Naive B cell (primary cell): Measurements from ENCODE around the gene FBXO11. TPM values are rescaled to one million over a fixed set of nuclear protein-coding genes. Genes with fewer than 3 reads are reported as not detected.
"Not testable (repeated sequence)": the region's sequence is repeated elsewhere in the genome, so short reads cannot be mapped to it uniquely, and the experiment has no call there.

Source experiments
- ATAC-seq, 2 donors: fragments of 150-1000 bp; cut with Tn5 transposase; 2 replicates each; pipeline ENCODE4 v1.10.0; 2021; ENCODE audit warnings: low read depth in 2 of 2, mild to moderate bottlenecking in 2 of 2, moderate library complexity in 2 of 2
- DNase-seq: peaks from one replicate; pipeline ENCODE4 v3.0.0; 2022
- H3K27ac Mint-ChIP-seq, 6 donors: one replicate each; pipeline ENCODE4 v1.8.0; 2020 to 2022; ENCODE audit warnings: mild to moderate bottlenecking in 6 of 6, mixed read lengths in 6 of 6, moderate library complexity in 5 of 6, inconsistent platforms in 2 of 6
- H3K27me3 Mint-ChIP-seq, 3 donors: one replicate each; pipeline ENCODE4 v1.8.0; 2021 to 2022; ENCODE audit warnings: mixed read lengths in 3 of 3, mild to moderate bottlenecking in 1 of 3
- H3K36me3 Mint-ChIP-seq, 2 donors: one replicate each; pipeline ENCODE4 v1.8.0; 2020 to 2022; ENCODE audit warnings: mixed read lengths in 2 of 2, inconsistent platforms in 1 of 2, mild to moderate bottlenecking in 1 of 2
- H3K4me1 Mint-ChIP-seq, 3 donors: one replicate each; pipeline ENCODE4 v1.8.0; 2020 to 2022; ENCODE audit warnings: mixed read lengths in 3 of 3, inconsistent platforms in 1 of 3, mild to moderate bottlenecking in 1 of 3, moderate library complexity in 1 of 3
- H3K4me3 Mint-ChIP-seq, 8 donors: one replicate each; pipeline ENCODE4 v1.8.0; 2020 to 2022; ENCODE audit warnings: mild to moderate bottlenecking in 8 of 8, mixed read lengths in 8 of 8, moderate library complexity in 8 of 8, inconsistent platforms in 2 of 8
- H3K9me3 Mint-ChIP-seq, 7 donors: one replicate each; pipeline ENCODE4 v1.8.0; 2020 to 2022; ENCODE audit warnings: mixed read lengths in 7 of 7, mild to moderate bottlenecking in 5 of 7, inconsistent platforms in 2 of 7, moderate library complexity in 1 of 7
- polyA plus RNA-seq, 6 donors: library from polyadenylated mRNA; unstranded; fragments of 300-500 nt; fragmentation: Illumina TruSeq; gene quantifications; one replicate each; pipeline ENCODE4 v1.2.3, GENCODE V29; 2021; ENCODE audit warnings: low read depth in 6 of 6

Gene FBXO11
- polyA plus RNA-seq, 6 donors from 2014 or later, result 12.7 to 21.5 (median 14.0) TPM

DNA sequence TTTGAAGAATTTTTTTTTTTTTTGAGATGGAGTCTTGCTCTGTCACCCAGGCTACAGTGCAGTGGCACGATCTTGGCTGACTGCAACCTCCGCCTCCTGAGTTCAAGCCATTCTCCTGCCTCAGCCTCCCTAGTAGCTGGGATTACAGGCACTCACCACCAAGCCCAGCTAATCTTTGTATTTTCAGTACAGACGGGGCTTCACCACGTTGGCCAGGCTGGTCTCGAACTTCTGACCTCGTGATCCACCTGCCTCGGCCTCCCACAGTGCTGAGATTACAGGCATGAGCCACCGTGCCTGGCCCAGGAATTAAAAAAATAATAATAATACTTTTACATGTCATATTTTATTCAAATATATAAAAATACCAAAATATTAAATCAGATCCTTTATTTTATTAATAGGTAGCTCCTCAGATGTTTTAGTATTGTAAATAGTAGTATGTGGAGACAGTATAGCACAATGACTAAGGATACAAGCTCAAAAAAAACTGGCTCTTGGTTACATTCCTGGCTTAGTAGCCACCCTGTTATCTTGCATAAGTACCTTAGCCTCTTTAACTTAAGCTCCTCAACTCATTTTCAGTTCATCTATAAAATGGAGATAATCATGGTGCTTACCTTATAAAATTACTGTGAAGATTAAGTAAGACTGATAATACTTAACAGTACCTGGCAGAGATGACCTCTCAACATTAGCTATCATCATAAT, 53.1 kb downstream of the FBXO11 start:
- H3K27ac Mint-ChIP-seq, result peak overlapping the region in 2 of 6 donors; percentile 20 to 69
- not testable (repeated sequence) for ATAC-seq

DNA sequence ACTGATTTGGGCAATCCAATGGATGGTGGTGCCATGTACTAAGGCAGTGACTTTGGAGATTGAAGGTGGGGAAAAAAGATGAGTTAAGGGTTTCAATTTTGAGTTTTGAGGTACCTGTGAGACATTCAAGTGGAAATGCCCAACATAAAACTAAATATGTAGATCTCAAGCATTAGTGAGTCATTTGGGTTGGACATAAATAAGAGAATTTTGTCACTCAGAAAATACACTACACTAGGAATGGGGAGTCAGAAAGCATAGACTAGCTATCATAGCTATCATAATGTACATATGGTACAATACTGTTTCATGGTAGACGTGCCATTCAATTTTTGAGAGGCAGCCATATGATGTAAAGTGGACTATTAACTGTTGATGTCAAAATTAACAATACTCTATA, 56.1 kb downstream of the FBXO11 start:
- H3K36me3 Mint-ChIP-seq, result no peaks in the 10 kb centered on the region
- peaks cover 27 to 51% (median 51%) of the 10 kb centered on the region in 3 donors for H3K4me1 Mint-ChIP-seq
- H3K27me3 Mint-ChIP-seq, result no peaks in the 10 kb centered on the region
- H3K4me3 Mint-ChIP-seq, result peak overlapping the region in 1 of 8 donors; percentile 25
- peak overlapping the region in 5 of 6 donors; percentile 24 to 85 (median 45) for H3K27ac Mint-ChIP-seq
- H3K9me3 Mint-ChIP-seq, result no peaks in the 10 kb centered on the region
- DNase-seq (no peak), ATAC-seq (no peak)

More for the DNA sequence above, 53.1 kb downstream of the FBXO11 start:
- not testable (repeated sequence) for H3K27me3 Mint-ChIP-seq, DNase-seq, H3K36me3 Mint-ChIP-seq, H3K4me3 Mint-ChIP-seq, H3K9me3 Mint-ChIP-seq
- peaks cover 43 to 63% (median 59%) of the 10 kb centered on the region in 3 donors for H3K4me1 Mint-ChIP-seq

- H3K9me3 Mint-ChIP-seq, result no peaks in the 10 kb centered on the region
- peaks cover 35 to 53% (median 52%) of the 10 kb centered on the region in 3 donors for H3K4me1 Mint-ChIP-seq
- ATAC-seq, result no peak
- no peak overlapping the region for H3K4me3 Mint-ChIP-seq
- no peaks in the 10 kb centered on the region for H3K36me3 Mint-ChIP-seq
- no peaks in the 10 kb centered on the region for H3K27me3 Mint-ChIP-seq
- no peak for DNase-seq
- peak overlapping the region in 4 of 6 donors; percentile 7 to 85 (median 52) for H3K27ac Mint-ChIP-seq
Measured at GRCh38 chr2:47849368-47849767, 56.9 kb downstream of the FBXO11 start.

- Mint-ChIP-seq H3K36me3 (no peaks in the 10 kb centered on the region), H3K4me3 (peak overlapping the region in 1 of 8 donors; percentile 3), H3K4me1 (peaks cover 33 to 49% (median 45%) of the 10 kb centered on the region in 3 donors), H3K9me3 (no peaks in the 10 kb centered on the region), H3K27ac (peak overlapping the region; percentile 66 to 91 (median 85)), H3K27me3 (no peaks in the 10 kb centered on the region)
- DNase-seq (no peak), ATAC-seq (no peak)
Measured at GRCh38 chr2:47844162-47844561, 62.1 kb downstream of the FBXO11 start.

DNA sequence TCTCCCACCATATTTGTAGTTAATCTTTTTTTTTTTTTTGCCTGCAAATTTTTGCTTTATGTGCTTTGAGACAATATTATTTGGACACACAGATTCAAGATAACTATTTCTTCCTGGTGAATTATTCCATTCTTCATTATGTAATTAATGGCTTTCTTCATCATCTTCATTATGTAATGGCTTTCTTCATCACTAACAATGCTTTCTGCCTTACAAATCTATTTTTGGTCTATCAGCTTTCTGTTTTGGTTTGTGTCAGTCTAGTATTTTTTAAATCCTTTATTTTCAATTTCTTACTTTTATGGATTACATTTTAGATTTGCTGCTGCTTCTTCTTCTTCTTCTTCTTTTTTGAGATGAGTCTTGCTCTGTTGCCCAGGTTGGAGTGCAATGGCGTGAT, 62.9 kb downstream of the FBXO11 start:
- Mint-ChIP-seq H3K4me3 (no peak overlapping the region), H3K4me1 (peaks cover 36 to 49% (median 45%) of the 10 kb centered on the region in 3 donors), H3K27ac (peak overlapping the region in 3 of 6 donors; percentile 30 to 89 (median 74)), H3K27me3 (no peaks in the 10 kb centered on the region), H3K9me3 (no peaks in the 10 kb centered on the region), H3K36me3 (peaks cover 0 to 5% of the 10 kb centered on the region in 2 donors)
- ATAC-seq (no peak), DNase-seq (no peak)

DNA sequence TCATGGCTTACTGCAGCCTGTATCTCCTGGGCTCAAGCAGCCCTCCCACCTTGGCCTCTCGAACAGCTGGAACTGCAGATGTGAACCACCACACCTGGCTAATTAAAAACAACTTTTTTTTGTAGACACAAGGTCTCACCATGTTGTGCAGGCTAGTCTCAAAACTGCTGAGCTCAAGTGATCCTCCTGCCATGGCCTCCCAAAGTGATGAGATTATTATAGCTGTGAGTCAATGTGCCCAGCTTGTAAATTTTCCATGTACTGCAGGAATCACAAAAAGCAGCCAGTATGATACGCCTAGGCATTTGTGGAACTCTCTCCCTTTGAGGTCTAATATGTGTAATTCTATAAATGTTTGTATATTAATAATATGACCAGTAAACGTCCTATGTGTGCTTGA, 63.5 kb downstream of the FBXO11 start:
- Mint-ChIP-seq H3K36me3 (peaks cover 0 to 6% of the 10 kb centered on the region in 2 donors), H3K4me3 (no peak overlapping the region), H3K27ac (peak overlapping the region in 2 of 6 donors; percentile 52 to 74), H3K27me3 (no peaks in the 10 kb centered on the region), H3K4me1 (peaks cover 32 to 46% (median 40%) of the 10 kb centered on the region in 3 donors), H3K9me3 (no peaks in the 10 kb centered on the region)
- DNase-seq (no peak), ATAC-seq (no peak)

DNA sequence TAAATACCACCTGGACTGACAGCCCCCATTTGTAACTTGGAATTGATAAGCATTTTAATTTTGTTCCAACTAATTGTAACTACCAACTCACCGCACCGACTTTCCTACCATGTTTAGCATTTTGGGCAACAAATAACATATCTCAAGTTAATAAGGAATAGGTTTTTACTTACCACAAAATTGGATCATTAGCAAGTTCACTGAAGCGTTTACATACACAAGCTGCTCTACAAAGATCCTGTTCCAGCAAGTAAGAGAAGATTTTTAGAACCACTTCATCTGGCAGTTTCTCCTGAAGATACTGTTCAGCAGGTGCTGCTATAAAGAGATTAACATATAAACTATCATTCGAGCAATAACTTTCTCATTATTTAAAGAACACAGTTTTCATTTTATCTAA, 67.6 kb downstream of the FBXO11 start:
- Mint-ChIP-seq H3K27ac (peak overlapping the region in 1 of 6 donors; percentile 49), H3K36me3 (peaks cover 0 to 11% of the 10 kb centered on the region in 2 donors), H3K4me3 (no peak overlapping the region), H3K9me3 (no peaks in the 10 kb centered on the region), H3K4me1 (peaks cover 13 to 20% (median 14%) of the 10 kb centered on the region in 3 donors), H3K27me3 (no peaks in the 10 kb centered on the region)
- no peak for DNase-seq
- ATAC-seq, result no peak

DNA sequence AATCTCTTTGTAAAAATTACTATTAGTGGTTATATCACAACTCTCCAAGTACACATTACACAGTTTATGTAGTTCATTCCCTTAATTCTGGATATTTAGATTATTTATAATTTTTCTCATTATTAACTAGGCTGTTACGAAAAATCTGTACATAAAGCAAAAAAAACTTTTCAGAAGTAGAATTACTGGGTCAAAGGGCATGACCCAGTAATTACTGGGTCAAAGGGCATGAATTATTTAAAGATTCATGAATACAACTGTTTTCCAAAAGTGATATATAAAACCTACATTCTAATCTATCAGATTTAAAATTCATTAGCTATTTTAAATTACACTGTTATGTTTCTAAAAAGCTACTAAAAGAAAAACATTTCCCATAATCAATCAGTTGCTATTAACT, 68.0 kb downstream of the FBXO11 start:
- no peak overlapping the region for H3K27ac Mint-ChIP-seq
- H3K9me3 Mint-ChIP-seq, result no peaks in the 10 kb centered on the region
- DNase-seq, result no peak
- peaks cover 8 to 15% (median 10%) of the 10 kb centered on the region in 3 donors for H3K4me1 Mint-ChIP-seq
- no peak overlapping the region for H3K4me3 Mint-ChIP-seq
- no peak for ATAC-seq
- H3K36me3 Mint-ChIP-seq, result peaks cover 0 to 11% of the 10 kb centered on the region in 2 donors
- no peaks in the 10 kb centered on the region for H3K27me3 Mint-ChIP-seq

DNA sequence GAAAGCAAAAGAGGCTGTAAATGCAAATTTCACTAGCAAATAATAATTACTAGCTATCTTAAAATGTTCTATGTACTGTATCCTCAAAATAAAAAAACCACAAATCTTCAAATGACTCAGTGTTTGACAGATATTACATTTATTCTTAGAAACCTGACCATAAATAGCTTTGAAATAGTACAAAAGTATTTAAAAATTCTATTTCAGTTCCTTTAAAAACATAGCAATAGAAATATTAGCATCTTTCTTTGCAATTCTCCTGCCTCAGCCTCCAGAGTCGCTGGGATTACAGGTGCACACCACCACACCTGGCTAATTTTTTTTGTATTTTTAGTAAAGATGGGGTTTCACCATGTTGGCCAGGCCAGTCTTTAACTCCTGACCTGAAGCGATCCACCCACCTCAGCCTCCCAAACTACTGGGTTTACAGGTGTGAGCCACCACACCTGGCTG, 72.8 kb downstream of the FBXO11 start:
- DNase-seq, result no peak

DNA sequence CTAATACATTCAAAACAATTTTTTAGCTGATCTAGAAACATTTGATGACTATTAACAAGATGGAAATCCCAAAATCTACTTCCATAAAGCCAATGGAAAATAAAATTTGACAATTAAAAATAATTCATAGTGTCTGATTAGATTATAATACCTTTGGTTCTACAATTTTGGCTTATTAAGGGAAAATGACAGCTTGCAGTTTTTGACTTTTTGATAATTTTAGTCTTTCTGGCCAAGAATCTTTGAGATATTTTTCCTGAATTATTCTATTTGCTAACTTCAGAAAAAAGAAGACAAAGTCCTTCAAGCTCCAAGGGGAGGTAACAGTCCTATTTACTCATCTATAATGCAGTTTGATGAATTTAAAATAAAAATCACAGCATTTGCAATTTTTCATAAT, 83.8 kb downstream of the FBXO11 start:
- DNase-seq (no peak), ATAC-seq (no peak)
- Mint-ChIP-seq H3K9me3 (no peaks in the 10 kb centered on the region), H3K27me3 (no peaks in the 10 kb centered on the region), H3K36me3 (peaks cover 0 to 16% of the 10 kb centered on the region in 2 donors), H3K4me3 (no peak overlapping the region), H3K4me1 (no peaks in the 10 kb centered on the region), H3K27ac (peak overlapping the region in 1 of 6 donors; percentile 24)

More for the DNA sequence above, 72.8 kb downstream of the FBXO11 start:
- H3K36me3 Mint-ChIP-seq, result peaks cover 0 to 18% of the 10 kb centered on the region in 2 donors
- no peak for ATAC-seq
- H3K27me3 Mint-ChIP-seq, result no peaks in the 10 kb centered on the region
- H3K4me1 Mint-ChIP-seq, result peaks cover 0 to under 1% (median 0%) of the 10 kb centered on the region in 3 donors
- H3K4me3 Mint-ChIP-seq, result no peak overlapping the region
- peak overlapping the region in 1 of 6 donors; percentile 78 for H3K27ac Mint-ChIP-seq
- H3K9me3 Mint-ChIP-seq, result no peaks in the 10 kb centered on the region

DNA sequence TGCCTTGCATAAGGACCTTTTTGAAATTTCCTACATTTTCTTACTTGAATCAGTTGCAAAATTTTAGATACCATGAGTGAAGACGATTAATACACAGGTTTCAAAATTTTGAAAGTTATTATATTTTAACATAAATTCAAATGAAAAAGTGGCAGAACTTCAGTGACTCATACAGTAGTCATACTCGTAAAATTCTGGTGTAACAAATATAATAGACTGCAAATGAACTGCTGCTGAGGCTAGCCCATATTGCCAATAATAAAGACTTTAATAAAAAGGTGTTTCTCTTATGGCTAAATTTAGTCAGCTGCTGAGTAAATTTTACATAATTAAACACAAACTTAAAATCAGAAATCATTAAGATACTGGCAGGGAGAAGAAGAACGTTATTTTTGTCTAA, 86.5 kb downstream of the FBXO11 start:
- Mint-ChIP-seq H3K27me3 (no peaks in the 10 kb centered on the region), H3K27ac (peak overlapping the region in 1 of 6 donors; percentile 23), H3K4me3 (no peak overlapping the region), H3K9me3 (no peaks in the 10 kb centered on the region), H3K4me1 (peaks cover 0 to 5% (median 0%) of the 10 kb centered on the region in 3 donors), H3K36me3 (peaks cover 4 to 16% of the 10 kb centered on the region in 2 donors)
- no peak for DNase-seq
- ATAC-seq, result no peak

DNA sequence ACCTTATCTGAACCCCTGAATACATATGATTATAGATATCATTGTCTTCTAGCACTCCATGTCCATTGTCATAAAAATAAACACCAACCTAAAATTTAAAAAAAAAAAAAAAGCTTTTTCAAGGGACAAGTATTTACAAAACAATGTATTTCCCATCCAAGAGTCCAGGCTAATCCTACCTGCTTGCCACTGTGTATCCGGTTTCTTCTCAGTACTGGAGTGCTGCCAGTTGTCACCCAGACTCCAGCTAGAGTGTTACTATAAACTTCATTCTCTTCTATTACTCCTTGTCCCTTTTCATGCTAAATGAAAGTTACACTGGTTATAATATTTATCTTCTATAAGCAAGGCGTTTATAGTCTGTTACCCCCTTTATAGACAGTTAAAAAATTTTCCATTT, 87.5 kb downstream of the FBXO11 start:
- Mint-ChIP-seq H3K27me3 (no peaks in the 10 kb centered on the region), H3K36me3 (peaks cover 8 to 18% of the 10 kb centered on the region in 2 donors), H3K27ac (peak overlapping the region in 3 of 6 donors; percentile 37 to 64 (median 49)), H3K4me1 (peaks cover 0 to 7% (median 0%) of the 10 kb centered on the region in 3 donors), H3K9me3 (no peaks in the 10 kb centered on the region), H3K4me3 (no peak overlapping the region)
- ATAC-seq, result no peak
- DNase-seq, result no peak

- peaks cover 12 to 16% of the 10 kb centered on the region in 2 donors for H3K36me3 Mint-ChIP-seq
- peak overlapping the region in 2 of 6 donors; percentile 33 to 69 for H3K27ac Mint-ChIP-seq
- no peaks in the 10 kb centered on the region for H3K9me3 Mint-ChIP-seq
- no peaks in the 10 kb centered on the region for H3K27me3 Mint-ChIP-seq
- H3K4me3 Mint-ChIP-seq, result no peak overlapping the region
- H3K4me1 Mint-ChIP-seq, result peaks cover 0 to 12% (median 0%) of the 10 kb centered on the region in 3 donors
- DNase-seq, result no peak
- ATAC-seq, result peak; percentile 33 to 72
Measured at GRCh38 chr2:47815764-47816163, 90.5 kb downstream of the FBXO11 start.

DNA sequence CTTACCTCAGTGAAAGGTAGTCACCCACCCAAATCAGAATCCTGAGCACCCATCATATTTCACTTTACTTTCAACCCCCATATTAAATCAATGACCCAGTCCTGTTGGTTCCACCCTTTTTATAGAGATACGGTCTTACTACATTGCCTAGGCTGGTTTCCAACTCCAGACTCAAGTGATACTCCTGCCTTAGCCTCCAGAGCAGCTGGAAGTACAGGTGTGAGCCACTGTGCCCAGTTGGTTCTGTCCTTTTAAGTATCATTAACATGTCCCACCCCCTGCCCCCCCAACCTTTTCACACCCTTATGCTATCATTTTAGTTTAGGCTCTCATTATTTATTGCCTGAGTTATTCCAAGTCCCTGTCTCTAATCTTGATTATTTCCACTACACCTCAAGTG, 94.6 kb downstream of the FBXO11 start:
- Mint-ChIP-seq H3K36me3 (peaks cover 5 to 26% of the 10 kb centered on the region in 2 donors), H3K27ac (peak overlapping the region; percentile 17 to 79 (median 56)), H3K9me3 (no peaks in the 10 kb centered on the region), H3K4me3 (no peak overlapping the region), H3K27me3 (no peaks in the 10 kb centered on the region), H3K4me1 (peaks cover 0 to 8% (median 0%) of the 10 kb centered on the region in 3 donors)
- DNase-seq (no peak), ATAC-seq (no peak)
